ENCODE data around the gene HOXB4. TPM values are rescaled to one million over a fixed set of nuclear protein-coding genes. Genes with fewer than 3 reads are reported as not detected.

Gene HOXB4
- total RNA-seq, 1 experiment from 2014 or later = not detected

GRCh38 chr17:48600244-48601098 is 22.3 kb upstream of the HOXB4 start:
- no peak overlapping the region for H3K4ac ChIP-seq (ENCODE audit: low read depth, low read length)
- no peak for DNase-seq
- no peak overlapping the region for H2BK12ac ChIP-seq (ENCODE audit: insufficient read length, low read depth, low read length)
- H3K9ac ChIP-seq (ENCODE audit: extremely low read depth, insufficient read length, low read length) = no peak overlapping the region
- H3K27me3 Mint-ChIP-seq (ENCODE audit: low read depth) = peaks cover 100% of the 10 kb centered on the region
- no peak overlapping the region for H2AFZ ChIP-seq (ENCODE audit: low read length)
- H3K23me2 ChIP-seq (ENCODE audit: insufficient read length, low read depth, low read length, poor library complexity, severe bottlenecking) = no peaks in the 10 kb centered on the region
- H3K36me3 Mint-ChIP-seq (ENCODE audit: insufficient read depth in 1 of 3, low read depth in 3 of 3) = no peaks in the 10 kb centered on the region
- H4K5ac ChIP-seq (ENCODE audit: insufficient read length, low read depth, low read length) = no peak overlapping the region
- no peak overlapping the region for H3K4me3 Mint-ChIP-seq
- H3K4me1 ChIP-seq (ENCODE audit: insufficient read depth, low read length) = no peaks in the 10 kb centered on the region
- H2BK5ac ChIP-seq (ENCODE audit: insufficient read length, low read length) = no peak overlapping the region
- H2BK15ac ChIP-seq (ENCODE audit: low read depth, low read length) = no peak overlapping the region
- H4K91ac ChIP-seq (ENCODE audit: insufficient read length, low read depth, low read length) = no peak overlapping the region
- no peak overlapping the region for H3K14ac ChIP-seq (ENCODE audit: insufficient read depth, low read length)
- H2BK120ac ChIP-seq (ENCODE audit: low read depth, low read length, poor library complexity, severe bottlenecking) = no peak overlapping the region
- H3K27ac Mint-ChIP-seq = no peak overlapping the region
- H3K9me3 Mint-ChIP-seq = peaks cover 0 to 20% of the 10 kb centered on the region in 2 experiments; a peak in 4 of 5 replicates
- H3K79me1 ChIP-seq (ENCODE audit: insufficient read depth, low read depth, low read length, poor library complexity, severe bottlenecking) = no peaks in the 10 kb centered on the region
- no peaks in the 10 kb centered on the region for H3K9me3 ChIP-seq (ENCODE audit: control insufficient read depth, low read depth, low read length)
- no peak overlapping the region for H3K4me2 ChIP-seq (ENCODE audit: insufficient read depth, insufficient read length, low read length)
- H3K79me2 ChIP-seq (ENCODE audit: insufficient read depth, low read length) = no peaks in the 10 kb centered on the region
- peaks cover 8 to 23% of the 10 kb centered on the region in 2 experiments; a peak in 3 of 4 replicates for H3K4me1 Mint-ChIP-seq
- no peak overlapping the region for H3K27ac ChIP-seq (ENCODE audit: insufficient read length, low read depth, low read length)
- H3K23ac ChIP-seq (ENCODE audit: insufficient read length, low read depth, low read length) = no peak overlapping the region
- H2AK5ac ChIP-seq (ENCODE audit: insufficient read length, low read length) = no peak overlapping the region
- H3K56ac ChIP-seq (ENCODE audit: insufficient read length, low read depth, low read length) = no peak overlapping the region
- no CpG with 5 or more reads among the region's 17 CpGs for WGBS (ENCODE audit: extremely low coverage, insufficient read length, low lambda C conversion rate)
- TF ChIP-seq, protein P1, sequence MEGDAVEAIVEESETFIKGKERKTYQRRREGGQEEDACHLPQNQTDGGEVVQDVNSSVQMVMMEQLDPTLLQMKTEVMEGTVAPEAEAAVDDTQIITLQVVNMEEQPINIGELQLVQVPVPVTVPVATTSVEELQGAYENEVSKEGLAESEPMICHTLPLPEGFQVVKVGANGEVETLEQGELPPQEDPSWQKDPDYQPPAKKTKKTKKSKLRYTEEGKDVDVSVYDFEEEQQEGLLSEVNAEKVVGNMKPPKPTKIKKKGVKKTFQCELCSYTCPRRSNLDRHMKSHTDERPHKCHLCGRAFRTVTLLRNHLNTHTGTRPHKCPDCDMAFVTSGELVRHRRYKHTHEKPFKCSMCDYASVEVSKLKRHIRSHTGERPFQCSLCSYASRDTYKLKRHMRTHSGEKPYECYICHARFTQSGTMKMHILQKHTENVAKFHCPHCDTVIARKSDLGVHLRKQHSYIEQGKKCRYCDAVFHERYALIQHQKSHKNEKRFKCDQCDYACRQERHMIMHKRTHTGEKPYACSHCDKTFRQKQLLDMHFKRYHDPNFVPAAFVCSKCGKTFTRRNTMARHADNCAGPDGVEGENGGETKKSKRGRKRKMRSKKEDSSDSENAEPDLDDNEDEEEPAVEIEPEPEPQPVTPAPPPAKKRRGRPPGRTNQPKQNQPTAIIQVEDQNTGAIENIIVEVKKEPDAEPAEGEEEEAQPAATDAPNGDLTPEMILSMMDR (conservative IDR thresholded peaks at IDR 0.05) = no peak
- H2BK20ac ChIP-seq (ENCODE audit: low read depth, low read length, poor library complexity, severe bottlenecking) = no peak overlapping the region
- H4K8ac ChIP-seq (replicated peaks; ENCODE audit: insufficient read length, low read depth, low read length) = no peak overlapping the region
- no peaks in the 10 kb centered on the region for H4K20me1 ChIP-seq (ENCODE audit: control insufficient read depth, insufficient read depth, insufficient read length)
- H3K27me3 ChIP-seq (ENCODE audit: insufficient read depth, low read length) = peaks cover 100% of the 10 kb centered on the region
- H3T11ph ChIP-seq (ENCODE audit: low read length) = no peak overlapping the region
- H3K18ac ChIP-seq (ENCODE audit: insufficient read length, low read depth, low read length) = no peak overlapping the region

Data from H9 (cell line).